GM19452 (cell line): Measurements from ENCODE around the gene GRXCR2.
A peak's percentile ranks its signal among the peaks of the same experiment; 100 is the strongest.
"Not testable (repeated sequence)": the region's sequence is repeated elsewhere in the genome, so short reads cannot be mapped to it uniquely, and the experiment has no call there.

Experiments
- ATAC-seq: cut with Tn5 transposase; IDR thresholded peaks from one replicate; pipeline ENCODE4 v1.9.1; 2021; ENCODE audit not compliant: unreplicated experiment

The GRXCR2 gene

DNA sequence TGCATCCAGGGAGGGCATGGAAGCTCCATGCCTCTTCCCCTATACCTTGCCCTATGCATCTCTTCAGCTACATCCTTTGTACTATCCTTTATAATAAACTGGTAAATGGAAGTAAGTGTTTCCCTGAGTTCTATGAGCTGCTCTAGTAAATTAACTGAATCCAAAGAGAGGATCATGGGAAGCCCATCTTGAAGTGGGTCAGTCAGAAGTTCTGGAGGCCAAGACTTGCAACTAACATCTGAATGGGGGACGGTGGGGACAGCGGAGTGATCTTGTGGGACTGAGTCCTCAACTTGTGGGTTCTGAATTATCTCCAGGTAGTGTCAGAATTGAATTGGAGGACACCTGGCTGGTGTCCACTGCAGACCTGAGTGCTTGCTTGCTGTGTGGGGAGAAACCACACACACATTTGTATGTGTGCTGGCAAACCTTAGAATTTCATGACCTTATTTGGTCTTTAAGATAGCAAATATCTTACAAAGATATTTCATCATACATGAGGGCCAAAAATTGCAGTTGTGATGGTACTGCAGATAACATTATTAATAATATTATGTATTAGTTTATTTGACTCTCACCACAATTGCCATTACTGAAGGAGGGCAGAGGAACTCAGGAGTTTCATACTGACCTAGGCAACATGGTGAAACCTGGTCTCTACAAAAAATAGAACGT, 32.2 kb downstream of the GRXCR2 start:
- ATAC-seq, result no peak

DNA sequence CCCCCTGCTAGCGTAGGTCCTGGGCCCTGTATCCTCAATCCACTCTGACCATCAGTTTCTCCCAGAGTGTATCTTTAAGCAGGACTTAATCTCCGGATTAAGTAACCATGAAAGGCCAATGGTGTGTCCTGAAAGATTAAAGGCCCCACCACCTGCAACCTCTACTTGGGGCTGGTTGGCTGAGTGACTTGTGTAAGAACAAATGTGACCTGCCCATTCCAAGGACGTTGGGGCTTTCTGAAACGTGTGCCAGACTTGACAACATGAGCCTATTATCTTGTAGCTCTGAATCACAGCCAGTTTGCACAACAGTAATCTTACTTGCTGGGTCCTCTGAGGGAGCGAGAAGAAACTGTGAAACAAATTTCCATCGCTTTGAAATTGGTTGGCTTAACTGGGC, 34.5 kb downstream of the GRXCR2 start:
- ATAC-seq, result no peak

DNA sequence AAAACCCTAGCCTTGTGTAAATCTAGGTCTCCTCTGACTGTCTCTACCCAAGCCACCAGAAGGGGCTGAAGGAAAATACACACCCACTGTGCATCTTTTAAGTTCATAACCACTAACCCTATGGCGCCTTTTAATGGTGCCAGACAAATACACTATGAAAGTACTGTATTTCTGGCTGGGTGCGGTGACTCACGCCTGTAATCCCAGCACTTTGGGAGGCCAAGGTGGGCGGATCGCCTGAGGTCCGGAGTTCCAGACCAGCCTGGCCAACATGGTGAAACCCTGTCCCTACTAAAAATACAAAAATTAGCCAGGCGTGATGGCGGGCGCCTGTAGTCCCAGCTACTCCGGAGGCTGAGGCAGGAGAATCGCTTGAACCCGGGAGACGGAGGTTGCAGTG, 36.6 kb downstream of the GRXCR2 start:
- not testable (repeated sequence) for ATAC-seq

DNA sequence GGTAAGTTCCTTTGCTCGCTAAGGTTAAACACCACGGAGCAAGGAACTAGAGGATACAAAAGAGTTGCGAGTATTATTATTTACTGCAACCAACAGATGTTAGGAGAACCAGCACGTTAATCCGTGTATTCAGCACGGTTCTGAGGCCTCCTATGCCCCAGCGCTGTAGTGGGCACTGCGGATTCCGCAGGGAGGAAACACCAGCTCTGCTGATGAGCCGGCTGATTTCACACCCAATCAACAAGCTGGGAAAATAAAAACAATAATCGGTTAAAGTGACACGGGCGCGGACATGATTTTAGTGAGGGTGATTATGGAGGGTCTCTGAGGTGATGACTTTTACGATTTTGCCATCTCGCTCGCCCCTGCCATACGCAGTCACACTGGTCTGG, 37.0 kb downstream of the GRXCR2 start:
- no peak for ATAC-seq

DNA sequence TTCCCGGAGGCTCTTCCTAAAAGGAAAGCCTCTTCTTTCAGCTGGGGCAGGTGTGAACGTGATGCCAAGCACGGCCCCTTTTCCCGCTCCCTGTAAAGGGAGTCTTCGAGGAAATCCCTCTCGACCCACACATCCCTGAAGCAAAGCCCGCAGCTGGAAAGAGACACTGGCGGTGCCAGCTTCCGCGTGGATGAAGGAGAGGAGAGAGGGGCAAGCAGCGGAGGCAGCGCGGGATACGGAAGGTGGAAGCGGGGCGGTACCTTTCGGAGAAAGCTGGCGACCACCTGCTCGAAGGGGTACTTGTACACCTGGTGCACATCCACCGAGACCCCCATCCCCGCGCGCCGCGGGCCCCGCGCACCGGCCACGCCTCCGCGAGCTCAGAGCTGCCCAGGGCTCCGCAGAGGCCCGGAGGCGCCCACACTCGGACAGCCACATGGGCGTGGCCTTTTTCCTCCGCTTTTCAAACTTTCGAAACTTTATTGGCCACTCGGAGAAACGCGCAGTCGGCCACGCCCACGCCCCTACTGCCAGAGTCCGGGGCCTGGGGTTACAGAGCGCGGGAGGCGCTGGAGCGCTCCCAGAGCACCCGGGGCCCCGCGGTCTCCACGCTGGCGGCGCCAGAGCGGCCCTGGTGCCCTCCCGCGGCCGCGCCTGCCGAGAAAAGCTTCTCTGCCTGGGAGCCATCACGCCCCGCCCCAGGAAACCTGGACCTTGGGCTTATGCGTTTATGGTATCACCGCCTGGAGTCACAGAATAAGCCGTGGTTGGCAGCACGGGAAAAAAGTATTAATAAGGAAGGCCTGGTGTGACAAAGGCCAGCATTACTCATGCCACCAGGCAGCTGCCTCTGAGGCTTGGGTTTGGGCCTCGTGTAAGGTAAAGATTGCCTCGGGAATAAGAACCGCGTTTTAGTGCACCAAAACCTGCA, 37.6 kb downstream of the GRXCR2 start, which contains the start of gene PRELID2:
TSS of gene PRELID2 (minus strand) at position 426 of the 931 bp plus-strand sequence. CDS start at position 335, 91 bp downstream.
- peak; percentile 85 for ATAC-seq

DNA sequence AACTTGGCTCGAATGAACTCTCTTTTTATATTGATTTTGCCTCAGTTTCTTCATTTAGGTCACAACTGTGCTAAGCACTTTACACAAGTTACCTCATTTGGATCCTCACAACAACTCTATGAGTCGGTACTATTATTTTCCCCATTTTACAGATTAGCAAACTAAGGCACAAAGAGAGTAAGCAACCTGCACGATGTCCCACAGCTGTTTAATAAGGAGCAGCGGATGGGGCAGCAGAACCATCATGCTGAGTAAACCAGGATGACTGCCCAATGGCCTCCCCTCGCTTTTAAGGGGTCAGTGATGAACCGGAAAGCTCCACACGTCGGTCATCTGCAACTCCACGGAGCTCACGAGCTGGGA, 38.3 kb downstream of the GRXCR2 start:
- no peak for ATAC-seq

DNA sequence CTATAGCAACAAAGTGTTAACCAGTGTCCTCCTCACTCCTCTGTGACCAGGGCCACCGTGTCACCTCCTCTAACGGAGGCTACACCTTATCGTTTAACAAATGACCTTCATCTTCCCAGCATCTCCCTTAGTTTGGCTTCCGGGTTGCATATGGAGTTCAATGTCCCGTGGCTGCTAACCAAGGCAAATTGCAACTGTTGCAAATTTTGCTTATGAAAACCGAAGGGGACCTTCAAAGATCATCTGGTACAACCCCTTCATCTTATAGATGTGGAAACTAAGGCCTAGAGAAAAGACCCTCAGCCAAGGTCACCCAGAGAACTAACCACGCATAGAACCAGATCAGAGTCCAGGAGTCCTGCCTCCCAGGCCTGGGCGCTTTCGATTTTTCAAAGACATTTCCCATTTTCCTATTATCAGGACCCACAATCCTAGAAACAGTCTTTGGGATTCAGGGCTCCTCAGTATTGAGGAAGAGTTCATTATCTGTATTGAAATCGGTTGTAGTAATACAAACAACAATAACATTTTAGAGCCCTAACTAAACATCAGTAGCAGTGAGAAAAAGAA, 39.1 kb downstream of the GRXCR2 start:
- ATAC-seq, result no peak

DNA sequence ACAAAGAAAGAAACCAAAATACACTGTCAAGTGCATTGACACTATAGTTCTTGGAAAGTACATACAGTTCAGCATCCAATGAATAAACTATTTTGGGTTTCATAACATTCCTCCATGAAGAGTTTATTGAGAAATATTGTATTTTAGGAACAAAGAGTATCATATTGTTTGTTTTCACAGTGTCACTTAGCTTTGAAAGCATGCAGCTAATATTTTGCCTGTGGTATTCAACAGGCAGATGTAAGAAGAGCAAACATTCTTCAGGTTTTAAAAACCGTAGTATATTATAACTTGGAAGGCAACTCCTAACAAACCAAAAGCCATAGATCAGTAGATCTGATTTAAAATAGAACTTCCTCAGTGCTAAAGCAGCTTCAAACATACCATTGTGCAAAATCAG, 42.2 kb downstream of the GRXCR2 start:
- no peak for ATAC-seq

DNA sequence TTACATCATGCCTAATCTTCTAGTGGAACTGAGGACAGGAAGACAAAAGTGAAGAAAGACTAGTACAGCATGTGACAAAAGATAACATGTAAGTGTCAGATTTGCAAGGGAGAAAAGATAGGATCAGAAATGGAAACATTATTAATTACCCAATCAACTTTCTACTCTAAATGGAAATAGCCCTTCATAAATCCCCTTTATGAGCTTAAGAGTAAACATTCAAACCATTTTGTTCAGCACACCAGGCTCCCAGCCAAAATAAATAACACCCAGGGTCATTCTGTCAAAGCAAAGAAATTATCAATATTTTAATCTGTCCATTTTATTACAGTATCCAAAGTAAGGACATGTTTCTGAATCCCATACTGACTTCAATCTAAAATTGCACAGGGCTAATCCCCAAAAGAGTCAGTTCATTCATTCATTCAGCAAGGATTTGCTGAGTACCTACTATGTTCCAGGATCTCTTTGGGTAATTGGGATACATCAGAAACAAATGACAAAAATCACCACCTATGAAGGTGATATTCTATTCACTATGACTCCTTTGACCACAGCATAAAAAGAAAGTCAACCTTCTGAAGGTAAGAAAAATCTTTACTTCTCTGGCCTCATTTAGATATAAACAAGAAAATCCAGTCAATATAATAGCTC, 43.0 kb downstream of the GRXCR2 start:
- ATAC-seq, result no peak

DNA sequence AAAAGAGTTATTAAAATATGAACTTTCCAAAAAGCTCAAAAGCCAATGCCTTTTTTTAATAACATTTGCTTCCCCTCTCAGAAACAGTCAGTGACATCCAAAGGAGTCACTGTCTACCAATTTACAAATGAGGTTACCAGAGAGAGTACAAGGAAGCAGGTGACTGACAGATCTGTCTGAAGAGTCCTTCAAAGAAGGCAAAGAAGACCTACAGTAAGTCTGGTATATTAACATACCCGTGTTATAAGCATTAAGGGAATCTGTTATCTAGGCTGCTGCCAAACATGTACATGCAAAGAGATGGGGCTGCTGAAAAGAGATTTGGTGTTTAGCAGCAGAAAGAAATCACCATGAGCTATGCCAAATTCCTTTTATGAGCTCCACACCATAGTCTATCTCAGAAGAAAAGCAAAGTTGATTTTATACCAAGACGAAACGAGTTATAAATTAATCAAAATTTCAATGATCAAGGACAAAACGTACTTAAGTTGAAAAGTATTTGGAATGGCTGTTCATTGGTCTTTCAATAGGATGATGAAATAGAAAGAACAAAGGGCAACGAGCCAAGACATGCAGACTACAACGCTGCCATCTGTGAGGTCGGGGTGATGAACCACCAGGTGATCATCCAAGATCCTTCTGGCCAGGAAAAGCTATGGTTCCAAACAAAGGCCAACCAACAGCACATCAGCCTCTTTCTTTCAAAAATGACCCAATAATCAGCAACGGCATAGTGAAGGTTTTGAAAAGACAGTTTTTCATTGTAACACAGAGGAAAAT, 45.7 kb downstream of the GRXCR2 start:
- ATAC-seq, result no peak

DNA sequence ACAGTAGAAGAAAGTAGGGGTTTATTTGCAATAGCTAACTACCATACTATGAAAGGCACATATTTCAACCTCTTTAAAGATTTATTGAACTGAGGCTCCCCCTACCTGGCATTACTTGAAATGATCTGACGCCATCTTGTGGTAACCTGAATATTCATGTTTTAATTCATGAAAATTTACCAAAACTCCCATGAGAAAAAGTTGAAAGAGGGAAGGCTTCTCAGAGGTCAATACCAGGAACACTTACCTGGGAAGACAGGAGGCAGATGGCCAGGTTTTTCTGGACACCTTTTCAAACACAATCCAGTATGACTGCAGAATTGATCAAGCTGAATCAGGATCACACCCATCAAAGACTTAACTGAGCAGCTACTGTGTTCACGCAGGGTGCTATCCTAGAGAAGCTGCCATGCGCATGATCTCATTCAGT, 47.0 kb downstream of the GRXCR2 start:
- ATAC-seq, result peak; percentile 77

DNA sequence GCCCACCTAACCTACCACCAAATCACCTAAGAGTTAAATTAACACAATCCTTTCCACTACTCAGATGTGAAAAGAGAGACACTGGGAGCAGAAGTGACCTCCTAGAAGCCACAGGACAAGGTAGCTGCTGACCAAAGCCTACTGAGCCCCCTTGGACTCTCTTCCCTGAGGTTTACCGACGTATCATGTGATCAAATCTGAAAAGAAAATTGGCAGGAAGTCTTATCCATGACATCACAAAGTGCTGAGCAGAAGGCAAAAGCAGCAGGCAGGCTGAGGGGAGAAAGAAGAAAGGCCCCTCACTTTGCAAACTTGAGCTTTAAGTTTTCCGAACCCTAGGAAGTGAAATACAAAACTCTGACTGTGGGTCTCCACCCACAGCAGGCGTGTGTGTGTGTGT, 48.8 kb downstream of the GRXCR2 start:
- ATAC-seq, result no peak

DNA sequence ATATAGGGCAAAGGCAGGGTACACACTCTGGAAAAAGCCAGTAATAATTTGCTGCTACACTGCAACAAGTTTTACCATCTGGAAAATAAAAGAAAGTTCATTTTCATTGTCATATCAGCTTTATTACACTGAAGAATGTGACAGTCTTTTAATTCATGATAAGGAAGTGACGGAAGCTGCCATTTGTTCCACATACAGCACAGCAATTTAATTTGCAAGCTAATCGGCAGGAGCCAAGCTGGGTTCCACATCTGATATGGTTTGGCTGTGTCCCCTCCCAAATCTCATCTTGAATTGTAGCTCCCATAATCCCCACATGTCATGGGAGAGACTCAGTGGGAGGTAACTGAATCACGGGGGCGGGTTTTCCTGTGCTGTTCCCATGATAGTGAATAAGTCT, 54.2 kb downstream of the GRXCR2 start:
- no peak for ATAC-seq

DNA sequence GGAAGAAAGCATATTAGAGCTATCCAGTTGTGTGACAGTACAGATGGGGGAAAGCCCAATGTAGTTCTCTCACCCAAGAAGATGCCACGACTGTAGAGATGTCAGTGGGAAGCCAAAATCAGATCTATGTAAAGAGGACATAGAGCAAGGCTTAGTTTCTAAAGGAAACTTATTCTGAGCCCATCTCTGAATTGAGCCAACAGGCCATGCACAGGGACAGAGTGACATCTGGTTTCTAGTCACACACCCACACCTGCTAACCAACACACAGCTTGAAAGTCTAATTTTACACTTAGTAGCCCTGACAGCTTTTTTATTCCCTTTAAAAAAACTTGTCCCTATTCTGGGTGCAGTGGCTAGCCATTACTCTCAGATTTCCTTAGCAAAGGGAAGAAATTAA, 59.9 kb downstream of the GRXCR2 start:
- no peak for ATAC-seq

DNA sequence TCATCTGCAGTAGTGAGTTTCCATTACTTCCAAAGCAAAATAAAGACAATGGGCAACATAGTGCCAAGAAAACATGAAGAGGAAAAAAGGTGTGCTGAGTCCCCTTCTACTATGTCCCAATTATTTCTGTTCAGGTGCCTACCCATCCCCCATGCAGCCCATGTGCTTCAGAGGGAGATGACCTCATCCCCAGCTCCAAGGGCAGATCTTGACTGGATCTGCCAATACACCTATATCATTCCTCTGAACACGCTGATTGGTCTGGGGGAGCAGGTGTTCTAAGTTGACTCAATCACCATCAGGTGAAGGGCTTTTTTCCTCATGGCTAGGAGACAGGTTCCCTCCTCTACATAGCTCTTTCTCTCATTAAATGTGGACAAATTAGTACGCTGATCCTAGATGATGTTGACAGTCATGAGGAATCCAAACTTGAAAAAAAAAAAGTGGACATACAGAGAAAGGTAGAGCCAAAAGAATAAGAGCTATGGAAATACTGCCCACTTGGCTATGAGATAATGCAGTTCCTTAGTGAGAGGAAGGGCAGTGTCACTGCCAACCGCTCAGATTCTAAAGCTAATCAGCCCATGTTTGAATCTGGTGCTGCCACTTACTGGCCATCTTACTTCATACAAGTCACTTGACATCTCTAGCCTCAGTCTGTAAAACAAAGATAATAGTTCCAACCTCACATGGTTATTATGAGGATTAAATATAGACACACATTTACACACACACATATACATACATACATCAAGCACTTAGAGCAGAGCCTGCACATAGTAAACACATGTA, 60.8 kb downstream of the GRXCR2 start:
- ATAC-seq, result no peak
